Keratinocyte (primary cell): ENCODE results near the gene SURF6. TPM values are rescaled to one million over a fixed set of nuclear protein-coding genes. Genes with fewer than 3 reads are reported as not detected.

Experiments used
- DNase-seq: peaks from one replicate; pipeline ENCODE4 v3.0.0-alpha.2; 2011; ENCODE audit warnings: low read depth, missing footprints, low spot score
- FAIRE-seq: peaks from 2 replicates; lab custom pipeline; 2011; peaks lifted over from hg19 to GRCh38; lab: Jason Lieb, UNC
- H2AFZ ChIP-seq: 2 replicates; pipeline ENCODE4 v1.6.0; 2012; ENCODE audit warnings: low read length, control low read depth, inconsistent platforms; ENCODE audit not compliant: control insufficient read depth
- H3K27ac ChIP-seq: 2 replicates; pipeline ENCODE4 v1.5.1; 2011; ENCODE audit warnings: low read length; ENCODE audit not compliant: control insufficient read depth, insufficient read depth
- H3K27me3 ChIP-seq: 3 replicates; pipeline ENCODE4 v1.6.0; 2011; ENCODE audit warnings: low read length; ENCODE audit not compliant: control insufficient read depth, insufficient read depth; ENCODE audit errors: extremely low read depth
- H3K36me3 ChIP-seq, 2 experiments: 2 replicates in 1 of 2; 3 replicates in 1 of 2; pipeline ENCODE4 v1.5.1; 2011; ENCODE audit warnings: low read length in 2 of 2, mild to moderate bottlenecking in 1 of 2; ENCODE audit not compliant: control insufficient read depth in 2 of 2, insufficient read depth in 2 of 2; ENCODE audit errors: extremely low read depth in 1 of 2
- H3K4me1 ChIP-seq: 3 replicates; pipeline ENCODE4 v1.5.1; 2011; ENCODE audit warnings: low read length; ENCODE audit not compliant: control insufficient read depth, insufficient read depth; ENCODE audit errors: extremely low read depth
- H3K4me2 ChIP-seq: 3 replicates; pipeline ENCODE4 v1.6.0; 2011; ENCODE audit warnings: low read depth, low read length; ENCODE audit not compliant: control insufficient read depth, insufficient read depth; ENCODE audit errors: extremely low read depth
- H3K4me3 ChIP-seq, 3 experiments: fragments of 200-600 bp in 1 of 3; sonication (generic) in 1 of 3; 2 replicates in 2 of 3; 3 replicates in 1 of 3; pipeline ENCODE4 v1.5.1; 2011 to 2016; ENCODE audit warnings: low read length in 3 of 3, mild to moderate bottlenecking in 3 of 3, control low read depth in 2 of 3, inconsistent platforms in 1 of 3, low read depth in 1 of 3, mixed read lengths in 1 of 3, mixed run types in 1 of 3, moderate library complexity in 1 of 3; ENCODE audit not compliant: control insufficient read depth in 2 of 3, insufficient read depth in 2 of 3; ENCODE audit errors: extremely low read depth in 1 of 3
- H3K79me2 ChIP-seq: 2 replicates; pipeline ENCODE4 v1.6.0; 2012; ENCODE audit warnings: low read length; ENCODE audit not compliant: control insufficient read depth, insufficient read depth
- H3K9ac ChIP-seq: 3 replicates; pipeline ENCODE4 v1.6.0; 2011; ENCODE audit warnings: low read length; ENCODE audit not compliant: control insufficient read depth, insufficient read depth; ENCODE audit errors: extremely low read depth
- H3K9me1 ChIP-seq: 3 replicates; pipeline ENCODE4 v1.6.0; 2011; ENCODE audit warnings: low read length; ENCODE audit not compliant: control insufficient read depth, insufficient read depth; ENCODE audit errors: extremely low read depth
- H3K9me3 ChIP-seq: 2 replicates; pipeline ENCODE4 v1.5.1; 2012; ENCODE audit warnings: low read depth, low read length; ENCODE audit not compliant: control insufficient read depth
- H4K20me1 ChIP-seq: 3 replicates; pipeline ENCODE4 v1.6.0; 2011; ENCODE audit warnings: low read length; ENCODE audit not compliant: control insufficient read depth, insufficient read depth; ENCODE audit errors: extremely low read depth
- EZH2 ChIP-seq: IDR thresholded peaks from one replicate; pipeline ENCODE4 v1.6.1; 2012; ENCODE audit warnings: inconsistent platforms, mild to moderate bottlenecking, low read length, moderate library complexity
- dilution Hi-C: fragments of 300-500 bp; cut with MboI; formaldehyde crosslinking; loops from one replicate; pipeline ENCODE4 v1.7.0; 2020; ENCODE audit warnings: low sequenced_read_pairs; ENCODE audit not compliant: extremely low pct_ligation_motif_present
- polyA plus RNA-seq, 5 experiments: library from polyadenylated mRNA; depleted of rRNA in 3 of 5; stranded (reverse) in 3 of 5; stranded (forward) in 1 of 5; unstranded in 1 of 5; fragments of >200 nt; gene quantifications; 1 replicate in 1 of 5; 2 replicates in 3 of 5; 3 replicates in 1 of 5; pipeline versions ENCODE4 v1.2.1 to v1.2.3, GENCODE V29; 2011 to 2012; ENCODE audit warnings: missing spikeins in 2 of 5, low read depth in 1 of 5, low replicate concordance in 1 of 5
- TF ChIP-seq, protein P1 (sequence below), 3 experiments: IDR thresholded peaks in 1 of 3; conservative IDR thresholded peaks in 1 of 3; optimal IDR thresholded peaks in 1 of 3; 2 replicates in 2 of 3; 3 replicates in 1 of 3; pipeline versions ENCODE3 to v1.5.1; 2011; ENCODE audit warnings: low read length in 3 of 3, mild to moderate bottlenecking in 3 of 3, moderate library complexity in 2 of 3, control low read depth in 1 of 3, inconsistent platforms in 1 of 3; ENCODE audit not compliant: insufficient read depth in 2 of 3; ENCODE audit errors: extremely low read depth in 1 of 3

The SURF6 gene
- polyA plus RNA-seq, 1 donor (not counting 4 experiments of a cell fraction or from before 2014, with no cell fraction given): 13.0 TPM

DNA sequence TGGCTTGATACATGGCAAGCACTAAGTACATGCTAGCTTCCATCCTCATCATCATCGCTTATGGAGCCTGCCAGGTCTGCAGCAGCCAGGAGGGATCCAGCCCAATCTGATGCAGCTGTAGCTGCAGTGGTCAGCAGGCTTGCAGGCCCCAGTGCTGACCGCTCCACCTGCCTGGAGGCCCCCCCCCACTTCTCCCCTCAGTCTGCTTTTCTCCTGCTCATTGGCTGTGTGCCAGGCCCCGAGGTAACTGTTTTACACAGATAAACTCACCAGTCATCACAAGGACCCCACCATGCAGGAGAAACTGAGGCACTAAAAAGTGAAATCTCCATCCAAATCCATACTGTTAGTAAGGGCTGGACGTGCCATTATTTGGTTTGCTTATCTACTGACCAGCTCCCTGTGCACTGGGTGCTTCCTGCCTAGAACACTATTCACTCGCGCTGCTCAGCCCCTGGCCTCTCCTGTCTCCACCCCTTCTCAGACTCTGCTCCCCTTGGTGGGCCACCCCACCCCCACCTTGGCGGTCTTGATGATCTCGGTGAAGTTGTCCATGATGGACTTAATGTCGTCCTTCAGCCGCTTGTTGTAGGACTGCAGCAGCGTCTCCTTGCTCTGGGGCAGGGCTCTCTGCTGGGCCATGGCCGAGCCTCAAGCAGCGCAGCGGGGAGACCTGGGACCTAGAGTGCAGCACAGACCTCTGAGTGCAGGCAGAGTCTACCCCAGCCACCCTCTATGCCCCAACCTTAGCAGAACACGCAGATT lies 10.2 kb upstream of the SURF6 start:
- dilution Hi-C loops: no loop called here
- Histone ChIP-seq H3K4me2 (peak overlapping the region; percentile 83), H3K27me3 (no peaks in the 10 kb centered on the region), H3K9ac (peak overlapping the region; percentile 97), H3K27ac (peak overlapping the region; percentile 97), H2AFZ (no peak overlapping the region), H3K4me3 (peak overlapping the region; percentile 72 to 92 (median 81)), H3K4me1 (peaks cover 19% of the 10 kb centered on the region), H3K79me2 (peaks cover 45% of the 10 kb centered on the region), H3K9me3 (no peaks in the 10 kb centered on the region), H3K9me1 (no peaks in the 10 kb centered on the region), H4K20me1 (peaks cover 3% of the 10 kb centered on the region), H3K36me3 (peaks cover 51 to 57% of the 10 kb centered on the region in 2 experiments)
- DNase-seq: no peak
- FAIRE-seq: no peak
- TF ChIP-seq, protein P1, sequence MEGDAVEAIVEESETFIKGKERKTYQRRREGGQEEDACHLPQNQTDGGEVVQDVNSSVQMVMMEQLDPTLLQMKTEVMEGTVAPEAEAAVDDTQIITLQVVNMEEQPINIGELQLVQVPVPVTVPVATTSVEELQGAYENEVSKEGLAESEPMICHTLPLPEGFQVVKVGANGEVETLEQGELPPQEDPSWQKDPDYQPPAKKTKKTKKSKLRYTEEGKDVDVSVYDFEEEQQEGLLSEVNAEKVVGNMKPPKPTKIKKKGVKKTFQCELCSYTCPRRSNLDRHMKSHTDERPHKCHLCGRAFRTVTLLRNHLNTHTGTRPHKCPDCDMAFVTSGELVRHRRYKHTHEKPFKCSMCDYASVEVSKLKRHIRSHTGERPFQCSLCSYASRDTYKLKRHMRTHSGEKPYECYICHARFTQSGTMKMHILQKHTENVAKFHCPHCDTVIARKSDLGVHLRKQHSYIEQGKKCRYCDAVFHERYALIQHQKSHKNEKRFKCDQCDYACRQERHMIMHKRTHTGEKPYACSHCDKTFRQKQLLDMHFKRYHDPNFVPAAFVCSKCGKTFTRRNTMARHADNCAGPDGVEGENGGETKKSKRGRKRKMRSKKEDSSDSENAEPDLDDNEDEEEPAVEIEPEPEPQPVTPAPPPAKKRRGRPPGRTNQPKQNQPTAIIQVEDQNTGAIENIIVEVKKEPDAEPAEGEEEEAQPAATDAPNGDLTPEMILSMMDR (optimal IDR thresholded peaks at IDR 0.05 in 1 of 3, IDR thresholded peaks at IDR 0.05 in 1 of 3, conservative IDR thresholded peaks at IDR 0.05 in 1 of 3; ENCODE audit: extremely low read depth in 1 of 3, insufficient read depth in 2 of 3, low read length in 3 of 3): no peak
- TF ChIP-seq EZH2: no peak

DNA sequence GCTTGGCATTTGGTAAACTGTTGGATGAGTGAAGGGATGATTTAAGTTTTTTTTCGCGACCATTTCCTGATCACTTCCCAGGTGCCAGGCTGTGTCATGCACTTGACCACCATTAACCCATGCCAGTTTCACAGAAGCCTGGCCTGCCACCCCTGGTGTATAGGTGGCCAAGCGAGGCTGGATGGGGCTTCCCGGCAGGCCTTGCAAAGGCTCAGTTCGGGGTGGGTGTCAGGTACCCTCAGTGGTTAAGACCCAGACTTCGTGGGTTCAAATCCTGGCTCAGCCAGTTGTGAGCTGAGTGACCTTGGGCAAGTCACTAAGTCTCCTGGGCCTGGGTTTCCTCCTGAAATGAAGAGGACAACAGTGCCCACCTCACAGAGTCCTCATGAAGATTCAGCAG lies 9.6 kb upstream of the SURF6 start:
- H3K27me3 ChIP-seq: no peaks in the 10 kb centered on the region
- dilution Hi-C loops: no loop called here
- no peak for FAIRE-seq
- H3K4me3 ChIP-seq: no peak overlapping the region
- peaks cover 45% of the 10 kb centered on the region for H3K79me2 ChIP-seq
- no peak for DNase-seq
- TF ChIP-seq, protein P1 (optimal IDR thresholded peaks at IDR 0.05 in 1 of 3, IDR thresholded peaks at IDR 0.05 in 1 of 3, conservative IDR thresholded peaks at IDR 0.05 in 1 of 3; ENCODE audit: extremely low read depth in 1 of 3, insufficient read depth in 2 of 3, low read length in 3 of 3): no peak
- no peak for TF ChIP-seq EZH2
- no peaks in the 10 kb centered on the region for H3K9me3 ChIP-seq
- peaks cover 3% of the 10 kb centered on the region for H4K20me1 ChIP-seq
- no peak overlapping the region for H3K9ac ChIP-seq
- H2AFZ ChIP-seq: no peak overlapping the region
- H3K27ac ChIP-seq: no peak overlapping the region
- no peaks in the 10 kb centered on the region for H3K9me1 ChIP-seq
- peaks cover 19% of the 10 kb centered on the region for H3K4me1 ChIP-seq
- H3K36me3 ChIP-seq: peaks cover 52 to 63% of the 10 kb centered on the region in 2 experiments
- H3K4me2 ChIP-seq: no peak overlapping the region
